Measurements from ENCODE around the gene CNRIP1.
"Not testable (repeated sequence)": the region's sequence is repeated elsewhere in the genome, so short reads cannot be mapped to it uniquely, and the experiment has no call there.

Gene CNRIP1

GRCh38 chr2:68319398-68320117 lies at the start of gene CNRIP1:
Gene CNRIP1 (minus strand): TSS chr2:68319949. CDS start chr2:68319400, 549 bp downstream.
- no peak for DNase-seq

- DNase-seq, result no peak
Measured at GRCh38 chr2:68369337-68369734, 49.6 kb upstream of the CNRIP1 start.

- no peak for DNase-seq
Measured at GRCh38 chr2:68368654-68369336, 49.0 kb upstream of the CNRIP1 start.

- DNase-seq, result no peak
Measured at GRCh38 chr2:68367953-68368653, 48.4 kb upstream of the CNRIP1 start.

DNA sequence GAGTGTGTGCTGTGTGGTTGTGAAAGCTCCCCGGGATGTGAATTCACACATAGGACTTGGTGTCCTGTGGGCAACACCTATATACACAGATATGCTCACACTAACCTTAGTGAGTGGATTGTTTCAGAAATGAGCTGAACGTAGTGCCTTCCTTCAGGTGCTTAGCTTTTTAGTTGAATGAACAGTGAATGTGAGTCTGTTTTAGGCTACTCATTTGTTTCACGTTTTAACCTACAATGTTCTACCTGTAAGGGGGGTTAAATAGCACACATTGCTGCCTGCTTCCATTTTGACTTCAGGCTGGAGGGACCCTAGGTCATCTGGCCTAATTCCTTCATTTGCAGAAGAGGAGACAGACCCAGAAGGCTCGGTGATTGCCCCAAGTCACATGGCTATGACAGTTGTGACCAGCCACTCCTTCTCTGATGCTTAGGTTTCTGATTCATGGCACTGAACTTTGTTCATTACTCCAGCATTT lies 46.4 kb upstream of the CNRIP1 start:
- DNase-seq, result no peak

- DNase-seq, result peak; percentile 51
Measured at GRCh38 chr2:68365087-68365486, 45.3 kb upstream of the CNRIP1 start, which contains the start of gene PLEK. Gene PLEK (plus strand): TSS chr2:68365282. CDS start chr2:68365352, 70 bp downstream.

DNA sequence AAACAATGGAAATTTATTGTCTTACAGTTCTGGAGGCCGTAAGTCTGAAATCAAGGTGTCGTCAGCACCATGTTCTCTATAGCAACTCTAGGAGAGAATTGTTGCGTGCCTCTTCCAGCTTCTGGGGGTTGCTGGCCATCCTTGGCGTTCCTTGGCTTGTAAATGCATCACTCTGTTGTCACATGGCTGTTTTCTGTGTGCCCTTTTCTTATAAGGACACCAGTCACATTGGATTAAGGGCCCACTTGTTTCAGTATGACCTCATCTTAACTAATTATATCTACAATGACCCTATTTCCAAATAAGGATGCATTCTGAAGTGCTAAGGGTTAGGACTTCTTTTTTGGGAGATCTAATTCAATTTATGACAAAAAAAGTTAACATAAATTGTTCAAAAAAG lies 44.0 kb upstream of the CNRIP1 start:
- DNase-seq, result no peak

DNA sequence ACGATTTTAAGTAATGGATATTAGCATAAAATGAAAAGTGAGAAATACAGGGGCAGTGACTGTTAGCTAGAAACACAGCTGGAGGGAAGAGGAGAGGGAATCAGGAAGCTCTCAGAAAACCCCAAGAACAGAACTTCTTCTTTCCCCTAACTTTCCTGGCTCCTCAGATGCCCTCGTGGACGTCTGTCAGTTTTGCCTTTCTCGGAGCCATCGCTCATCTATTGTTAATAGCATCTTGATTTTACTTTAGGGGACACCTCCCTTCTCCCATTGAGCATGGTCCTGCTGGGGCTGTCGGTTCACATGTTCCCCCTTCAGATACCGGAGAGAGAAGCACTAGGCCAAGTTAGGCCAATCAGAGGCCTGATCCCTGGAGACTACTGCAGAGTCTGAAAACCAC lies 43.0 kb upstream of the CNRIP1 start:
- DNase-seq, result no peak

DNA sequence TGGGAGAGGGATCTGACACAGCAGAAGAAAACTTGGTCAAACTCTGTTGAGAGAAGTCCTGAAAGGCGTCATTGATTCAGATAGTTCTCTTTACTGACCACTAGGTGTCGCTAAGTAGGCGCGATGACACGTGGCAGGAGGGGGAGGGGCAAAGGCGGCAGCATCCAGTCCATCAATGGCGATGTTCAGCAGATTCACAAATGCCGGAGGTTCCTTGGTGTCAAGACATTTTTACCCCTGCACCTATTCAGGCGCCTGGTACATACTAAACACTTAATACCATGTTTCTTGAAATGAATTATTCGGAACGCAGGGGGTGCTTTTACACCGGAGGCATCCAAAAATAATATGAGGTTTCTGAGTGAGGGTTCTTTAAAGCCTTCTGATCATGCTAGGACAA lies 42.3 kb upstream of the CNRIP1 start:
- DNase-seq, result peak; percentile 87

DNA sequence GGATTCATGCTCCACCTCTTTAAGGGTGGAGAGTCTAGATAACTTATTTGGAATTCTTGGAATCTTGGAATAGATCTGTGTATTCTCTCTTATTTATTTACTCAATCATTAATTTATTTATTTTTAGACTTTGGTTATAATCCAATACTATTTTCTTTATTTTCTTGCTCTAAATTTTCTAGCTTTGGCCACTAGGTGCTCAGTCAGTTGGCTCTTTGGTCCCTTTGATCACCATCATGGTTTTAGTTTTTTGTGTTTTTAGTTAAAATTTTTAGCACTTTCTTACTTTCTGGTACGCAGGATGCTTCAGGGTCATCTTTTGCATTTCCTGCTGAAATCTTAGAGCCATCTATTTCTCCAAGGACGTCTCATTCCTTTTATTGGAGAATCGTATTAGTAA lies 40.1 kb upstream of the CNRIP1 start:
- no peak for DNase-seq

DNA sequence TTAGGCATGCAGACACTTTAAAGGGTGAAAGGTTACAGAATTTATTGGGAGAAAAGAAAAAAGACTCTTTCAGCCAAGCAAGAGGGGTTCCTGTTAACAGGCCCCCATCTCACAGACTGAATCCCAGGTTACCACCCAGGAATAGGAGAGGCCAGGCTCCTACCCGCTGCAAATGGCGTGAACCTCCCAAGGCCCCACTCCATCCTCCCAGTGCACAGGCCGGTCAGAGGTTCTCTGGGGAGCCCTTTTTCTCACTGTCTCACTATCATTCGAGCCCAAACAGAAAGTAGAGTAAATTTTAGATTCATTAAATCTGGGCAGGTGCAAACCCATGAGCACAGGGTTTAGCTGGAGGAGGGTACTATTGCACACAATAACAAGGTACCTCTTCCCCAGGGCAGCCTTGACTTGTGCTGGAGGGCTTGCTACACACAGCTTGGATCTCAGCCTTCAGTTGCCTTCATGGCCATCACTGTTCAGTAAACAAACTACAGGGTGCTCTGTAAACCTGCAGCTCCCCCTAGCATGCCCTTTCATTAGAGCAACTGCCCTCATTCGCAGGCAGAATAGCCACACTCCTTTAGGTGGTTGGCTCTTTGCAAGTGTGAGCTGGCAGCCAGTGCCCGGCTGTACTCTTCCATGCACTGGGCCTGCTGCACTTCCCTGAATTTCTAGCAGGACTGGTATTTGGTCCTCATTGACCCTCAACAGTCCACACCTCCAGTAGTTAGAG lies 38.0 kb upstream of the CNRIP1 start:
- DNase-seq, result peak; percentile 73

DNA sequence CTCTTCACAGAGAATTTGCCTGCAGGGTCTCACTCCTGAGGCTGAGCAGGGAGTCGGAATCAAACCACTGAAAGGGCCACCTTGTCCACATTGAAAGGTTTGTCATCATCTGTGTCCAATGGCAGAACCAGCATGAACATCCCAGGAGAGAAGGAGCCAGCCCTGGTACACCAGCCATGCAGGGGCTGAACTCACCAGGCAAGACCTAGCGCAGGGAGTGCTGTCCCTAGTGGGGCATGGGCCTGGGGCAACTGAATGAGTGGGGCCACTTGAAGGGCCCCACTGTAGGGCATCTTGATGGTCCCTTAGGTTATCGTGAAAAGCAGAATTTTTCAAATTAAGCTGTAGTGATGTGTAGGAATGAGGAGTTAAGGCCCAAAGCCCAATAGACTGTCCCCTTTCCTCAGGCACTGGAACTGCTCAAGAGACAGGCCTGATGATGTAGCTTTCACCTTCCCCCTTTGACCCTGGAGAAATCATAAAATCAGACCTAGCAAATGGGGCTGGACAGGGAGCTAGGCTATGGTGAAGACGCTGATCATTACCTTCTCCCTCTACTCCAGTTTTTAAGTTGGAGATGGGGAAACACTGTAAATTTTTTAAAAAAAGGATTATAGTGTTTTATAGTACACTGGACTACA lies 37.0 kb upstream of the CNRIP1 start:
- DNase-seq, result no peak

DNA sequence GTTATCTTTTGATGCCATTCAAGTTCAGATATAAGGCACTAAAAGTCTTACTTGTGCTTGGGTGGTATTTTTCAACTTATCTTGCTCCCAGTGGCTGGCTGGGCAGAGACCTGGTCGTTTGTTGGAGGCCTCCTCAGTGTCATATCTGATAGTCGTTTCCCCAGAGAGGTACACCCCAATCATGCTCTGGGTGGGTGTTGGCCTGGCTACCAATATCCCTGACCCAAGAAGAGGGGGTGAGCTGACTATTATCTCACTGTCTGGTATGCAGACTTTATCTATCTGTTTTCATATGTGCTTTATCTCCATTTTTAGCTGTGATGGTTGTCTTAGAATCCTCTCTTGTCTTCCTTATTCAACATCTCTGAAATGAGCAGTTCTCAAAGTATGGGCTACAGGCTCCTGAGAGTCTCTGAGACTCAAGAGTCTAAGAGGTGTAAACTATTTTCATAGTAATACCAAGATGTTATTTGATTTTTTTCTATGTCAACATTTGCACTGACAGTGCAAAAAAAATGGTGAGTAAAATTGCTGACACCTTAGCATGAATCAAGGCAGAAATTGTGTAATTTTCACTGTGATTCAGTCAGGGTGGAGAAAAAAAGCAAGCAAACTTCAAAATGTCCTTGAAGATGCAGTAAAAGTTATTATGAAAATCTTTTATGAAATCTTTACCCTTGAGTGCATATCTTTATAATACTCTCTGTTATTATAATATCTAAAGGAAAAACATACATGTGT lies 33.1 kb upstream of the CNRIP1 start:
- DNase-seq, result no peak

DNA sequence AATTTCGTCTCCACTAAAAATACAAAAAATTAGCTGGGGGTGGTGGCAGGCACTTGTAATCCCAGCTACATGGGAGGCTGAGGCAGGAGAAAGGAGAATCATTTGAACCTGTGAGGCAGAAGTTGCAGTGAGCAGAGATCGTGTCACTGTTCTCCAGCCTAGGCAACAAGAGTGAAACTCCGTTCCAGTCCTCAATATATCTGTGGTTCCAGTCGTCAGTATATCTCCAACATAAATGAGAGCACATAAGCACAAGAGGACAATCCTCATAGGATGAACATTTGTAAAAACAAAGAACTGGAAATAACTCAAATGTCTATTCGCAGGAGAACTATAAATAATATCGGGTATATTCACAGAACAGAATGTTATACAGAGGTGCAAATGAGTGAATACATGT lies 32.2 kb upstream of the CNRIP1 start:
- DNase-seq, result no peak

GRCh38 chr2:68349091-68349490 lies 29.3 kb upstream of the CNRIP1 start:
- DNase-seq, result not testable (repeated sequence)

DNA sequence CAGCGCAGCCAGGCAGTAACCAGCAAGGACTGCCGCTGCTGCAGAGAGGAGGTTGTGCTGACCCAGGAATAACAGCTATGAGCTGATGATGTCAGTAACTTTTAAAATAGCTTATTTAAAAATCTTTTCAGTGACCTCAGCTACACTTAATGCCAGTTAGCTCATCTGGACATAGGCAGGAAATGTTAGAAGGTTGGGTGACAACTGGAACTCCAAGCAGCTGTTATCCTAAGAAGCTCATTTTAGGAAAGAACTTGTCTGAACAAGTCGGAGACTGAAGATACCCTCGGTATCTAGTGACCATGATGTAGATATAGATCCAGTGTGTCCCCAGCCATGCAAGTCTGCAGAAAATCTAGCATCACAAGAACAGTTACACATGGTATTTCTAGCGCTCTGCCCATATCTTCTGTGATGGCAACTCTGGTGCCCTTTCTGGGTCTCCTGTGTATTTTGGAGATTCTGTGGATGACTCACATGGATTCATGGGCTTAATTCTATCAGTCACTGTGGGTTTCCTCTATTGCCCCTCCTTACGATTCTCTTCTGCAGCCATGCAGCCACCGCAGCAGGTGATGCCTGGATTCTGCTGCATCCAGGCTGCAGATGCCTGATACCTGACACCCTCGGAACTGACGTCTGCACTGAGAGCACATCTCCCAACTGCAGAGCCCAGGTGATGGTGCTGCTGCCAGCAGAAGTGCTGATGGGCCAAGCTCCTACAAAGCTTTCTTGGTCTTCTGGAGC lies 25.6 kb upstream of the CNRIP1 start:
- DNase-seq, result peak; percentile 18

GRCh38 chr2:68344031-68344430 lies 24.3 kb upstream of the CNRIP1 start:
- DNase-seq, result no peak

GRCh38 chr2:68342470-68342869 lies 22.7 kb upstream of the CNRIP1 start:
- DNase-seq, result no peak

- DNase-seq, result peak; percentile 36
Measured at GRCh38 chr2:68341583-68341982, 21.8 kb upstream of the CNRIP1 start.

GRCh38 chr2:68341062-68341329 lies 21.2 kb upstream of the CNRIP1 start:
- DNase-seq, result no peak

Measured in RPMI8226 (cell line).